ENCODE data around the gene ZNF808.

GRCh38 chr19:52494518-52494917 lies 33.0 kb upstream of the ZNF808 start:
- no peak for TF ChIP-seq CTCF (IDR thresholded peaks at IDR 0.05)
- TF ChIP-seq POLR2A (IDR thresholded peaks at IDR 0.05) = no peak
